ENCODE results near the gene MAB21L4. TPM values are rescaled to one million over a fixed set of nuclear protein-coding genes. Genes with fewer than 3 reads are reported as not detected.

MAB21L4 gene
- total RNA-seq, 1 donor from 2014 or later = 0.59 TPM

DNA sequence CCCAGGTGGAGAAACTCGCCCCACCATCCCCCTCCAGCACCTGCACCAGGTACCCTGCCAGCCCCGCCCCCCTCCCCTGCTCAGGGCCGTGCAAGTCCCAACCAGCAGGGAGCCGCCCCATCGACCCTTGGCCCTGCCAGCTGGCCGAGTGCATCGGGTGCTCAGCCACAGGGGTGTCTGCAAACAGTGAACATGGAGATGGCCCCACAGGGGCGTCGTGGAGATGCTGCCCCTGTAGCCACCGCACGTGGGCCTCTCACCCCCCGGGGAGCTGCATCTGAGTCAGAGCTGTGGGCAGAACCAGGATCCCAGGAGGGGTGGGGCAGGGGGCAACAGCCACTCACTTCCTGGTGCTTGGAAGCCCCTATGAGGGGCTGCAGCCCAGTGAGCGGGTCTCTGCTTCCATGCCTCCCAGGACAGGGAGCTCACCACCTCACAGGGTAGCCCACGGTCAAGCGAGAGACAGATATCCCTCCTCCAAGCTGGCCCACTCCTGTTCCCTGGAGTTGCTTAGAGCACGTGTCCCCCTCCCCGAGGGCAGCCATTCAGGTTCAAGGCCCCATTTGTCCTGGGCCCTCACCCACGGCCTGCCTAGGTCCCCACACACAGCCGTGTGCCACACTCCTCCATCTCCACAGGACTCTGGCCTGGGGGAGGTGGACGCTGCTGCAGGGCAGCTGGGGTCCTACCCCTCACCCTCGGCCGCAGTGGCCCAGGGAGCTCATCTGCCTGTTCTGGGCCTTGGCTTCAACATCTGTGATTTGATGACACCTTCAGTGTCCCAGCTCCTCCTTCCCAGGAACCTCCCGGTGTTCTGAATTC, 1.1 kb upstream of the MAB21L4 start:
- Histone ChIP-seq H3K27ac (ENCODE audit: low read depth, low read length) (no peak overlapping the region), H3K36me3 (ENCODE audit: insufficient read depth, low read length) (no peaks in the 10 kb centered on the region), H2AFZ (ENCODE audit: low read depth, low read length) (no peak overlapping the region), H3K9ac (ENCODE audit: low read length) (no peak overlapping the region), H3K27me3 (ENCODE audit: insufficient read depth, low read length) (no peaks in the 10 kb centered on the region), H3K4me2 (ENCODE audit: low read length) (no peak overlapping the region), H4K20me1 (ENCODE audit: insufficient read depth, low read length) (no peaks in the 10 kb centered on the region), H3K9me3 (ENCODE audit: insufficient read depth, low read depth, low read length) (peaks cover 2% of the 10 kb centered on the region), H3K4me1 (ENCODE audit: insufficient read depth, low read length) (peaks cover 3% of the 10 kb centered on the region), H3K4me3 (ENCODE audit: insufficient read depth, low read depth, low read length) (no peak overlapping the region), H3K79me2 (ENCODE audit: insufficient read depth, low read length) (no peaks in the 10 kb centered on the region)
- no peaks in the 10 kb centered on the region for H3K36me3 Mint-ChIP-seq (ENCODE audit: low read depth, unreplicated experiment)
- H3K27me3 Mint-ChIP-seq (ENCODE audit: low read depth, unreplicated experiment) = peaks cover 25% of the 10 kb centered on the region
- TF ChIP-seq CTCF (IDR thresholded peaks at IDR 0.05; ENCODE audit: insufficient read depth, low read depth, low read length) = no peak
- no peak for TF ChIP-seq EZH2 (IDR thresholded peaks at IDR 0.05; ENCODE audit: insufficient read depth, low read length)
- no peak for DNase-seq (ENCODE audit: low read depth)
- no peak overlapping the region for H3K4me3 Mint-ChIP-seq (ENCODE audit: unreplicated experiment)
- FAIRE-seq = no peak
- peaks cover 2% of the 10 kb centered on the region for H3K4me1 Mint-ChIP-seq (ENCODE audit: low read depth, unreplicated experiment)
- H3K27ac Mint-ChIP-seq (ENCODE audit: unreplicated experiment) = no peak overlapping the region
- no peaks in the 10 kb centered on the region for H3K9me3 Mint-ChIP-seq (ENCODE audit: unreplicated experiment)

GRCh38 chr2:240896394-240896793, 438 bp upstream of the MAB21L4 start:
- no peak overlapping the region for H3K27ac ChIP-seq (ENCODE audit: low read depth, low read length)
- TF ChIP-seq EZH2 (IDR thresholded peaks at IDR 0.05; ENCODE audit: insufficient read depth, low read length) = no peak
- H3K4me1 ChIP-seq (ENCODE audit: insufficient read depth, low read length) = peaks cover 3% of the 10 kb centered on the region
- DNase-seq (ENCODE audit: low read depth) (no peak), FAIRE-seq (no peak)
- no peaks in the 10 kb centered on the region for H3K79me2 ChIP-seq (ENCODE audit: insufficient read depth, low read length)
- H3K27me3 Mint-ChIP-seq (ENCODE audit: low read depth, unreplicated experiment) = peaks cover 23% of the 10 kb centered on the region
- no peak overlapping the region for H3K4me2 ChIP-seq (ENCODE audit: low read length)
- H3K36me3 ChIP-seq (ENCODE audit: insufficient read depth, low read length) = no peaks in the 10 kb centered on the region
- no peaks in the 10 kb centered on the region for H3K36me3 Mint-ChIP-seq (ENCODE audit: low read depth, unreplicated experiment)
- H2AFZ ChIP-seq (ENCODE audit: low read depth, low read length) = no peak overlapping the region
- H3K9me3 ChIP-seq (ENCODE audit: insufficient read depth, low read depth, low read length) = peaks cover 2% of the 10 kb centered on the region
- H4K20me1 ChIP-seq (ENCODE audit: insufficient read depth, low read length) = no peaks in the 10 kb centered on the region
- no peaks in the 10 kb centered on the region for H3K27me3 ChIP-seq (ENCODE audit: insufficient read depth, low read length)
- H3K9ac ChIP-seq (ENCODE audit: low read length) = no peak overlapping the region
- no peak overlapping the region for H3K4me3 Mint-ChIP-seq (ENCODE audit: unreplicated experiment)
- H3K9me3 Mint-ChIP-seq (ENCODE audit: unreplicated experiment) = no peaks in the 10 kb centered on the region
- no peak overlapping the region for H3K27ac Mint-ChIP-seq (ENCODE audit: unreplicated experiment)
- H3K4me1 Mint-ChIP-seq (ENCODE audit: low read depth, unreplicated experiment) = peaks cover 2% of the 10 kb centered on the region
- H3K4me3 ChIP-seq (ENCODE audit: insufficient read depth, low read depth, low read length) = no peak overlapping the region

GRCh38 chr2:240894836-240895558, 959 bp downstream of the MAB21L4 start:
- DNase-seq (ENCODE audit: low read depth) (no peak), FAIRE-seq (no peak)
- TF ChIP-seq EZH2 (IDR thresholded peaks at IDR 0.05; ENCODE audit: insufficient read depth, low read length) = no peak
- no peak for TF ChIP-seq CTCF (IDR thresholded peaks at IDR 0.05; ENCODE audit: insufficient read depth, low read depth, low read length)
- Histone ChIP-seq H3K9me3 (ENCODE audit: insufficient read depth, low read depth, low read length) (no peaks in the 10 kb centered on the region), H3K36me3 (ENCODE audit: insufficient read depth, low read length) (no peaks in the 10 kb centered on the region), H4K20me1 (ENCODE audit: insufficient read depth, low read length) (no peaks in the 10 kb centered on the region), H3K4me2 (ENCODE audit: low read length) (no peak overlapping the region), H2AFZ (ENCODE audit: low read depth, low read length) (no peak overlapping the region), H3K27ac (ENCODE audit: low read depth, low read length) (no peak overlapping the region), H3K79me2 (ENCODE audit: insufficient read depth, low read length) (no peaks in the 10 kb centered on the region), H3K27me3 (ENCODE audit: insufficient read depth, low read length) (no peaks in the 10 kb centered on the region), H3K4me1 (ENCODE audit: insufficient read depth, low read length) (peaks cover 3% of the 10 kb centered on the region), H3K4me3 (ENCODE audit: insufficient read depth, low read depth, low read length) (no peak overlapping the region), H3K9ac (ENCODE audit: low read length) (no peak overlapping the region)
- Mint-ChIP-seq H3K4me3 (ENCODE audit: unreplicated experiment) (no peak overlapping the region), H3K27ac (ENCODE audit: unreplicated experiment) (no peak overlapping the region), H3K4me1 (ENCODE audit: low read depth, unreplicated experiment) (peaks cover 2% of the 10 kb centered on the region), H3K27me3 (ENCODE audit: low read depth, unreplicated experiment) (peaks cover 21% of the 10 kb centered on the region), H3K36me3 (ENCODE audit: low read depth, unreplicated experiment) (no peaks in the 10 kb centered on the region), H3K9me3 (ENCODE audit: unreplicated experiment) (no peaks in the 10 kb centered on the region)
